ENCODE measurements around the gene NCF2.

DNA sequence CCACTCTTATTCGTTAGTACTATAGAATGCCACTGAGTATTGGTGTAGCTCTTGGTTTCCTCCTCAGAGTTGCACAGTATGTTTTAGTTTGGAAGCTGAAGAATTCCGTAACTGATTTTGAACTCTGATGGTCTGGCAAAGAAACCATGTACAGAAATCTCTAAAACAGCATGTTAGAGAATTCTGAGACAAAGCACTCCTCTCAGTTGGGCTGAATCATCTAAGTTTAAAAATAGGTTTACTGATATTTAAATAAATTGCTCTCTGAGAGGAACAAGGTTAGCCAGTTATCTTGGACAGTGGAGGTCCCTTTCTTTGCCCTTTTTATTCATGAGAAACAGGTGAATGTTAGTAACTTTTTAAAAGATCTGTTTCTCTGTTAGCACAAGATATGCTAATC is 43.8 kb downstream of the NCF2 start:
- TF ChIP-seq, protein P1, sequence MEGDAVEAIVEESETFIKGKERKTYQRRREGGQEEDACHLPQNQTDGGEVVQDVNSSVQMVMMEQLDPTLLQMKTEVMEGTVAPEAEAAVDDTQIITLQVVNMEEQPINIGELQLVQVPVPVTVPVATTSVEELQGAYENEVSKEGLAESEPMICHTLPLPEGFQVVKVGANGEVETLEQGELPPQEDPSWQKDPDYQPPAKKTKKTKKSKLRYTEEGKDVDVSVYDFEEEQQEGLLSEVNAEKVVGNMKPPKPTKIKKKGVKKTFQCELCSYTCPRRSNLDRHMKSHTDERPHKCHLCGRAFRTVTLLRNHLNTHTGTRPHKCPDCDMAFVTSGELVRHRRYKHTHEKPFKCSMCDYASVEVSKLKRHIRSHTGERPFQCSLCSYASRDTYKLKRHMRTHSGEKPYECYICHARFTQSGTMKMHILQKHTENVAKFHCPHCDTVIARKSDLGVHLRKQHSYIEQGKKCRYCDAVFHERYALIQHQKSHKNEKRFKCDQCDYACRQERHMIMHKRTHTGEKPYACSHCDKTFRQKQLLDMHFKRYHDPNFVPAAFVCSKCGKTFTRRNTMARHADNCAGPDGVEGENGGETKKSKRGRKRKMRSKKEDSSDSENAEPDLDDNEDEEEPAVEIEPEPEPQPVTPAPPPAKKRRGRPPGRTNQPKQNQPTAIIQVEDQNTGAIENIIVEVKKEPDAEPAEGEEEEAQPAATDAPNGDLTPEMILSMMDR (conservative IDR thresholded peaks at IDR 0.05 in 1 of 2, IDR thresholded peaks at IDR 0.05 in 1 of 2; ENCODE audit: low read depth in 1 of 2, low read length in 2 of 2), result no peak
- TF ChIP-seq EZH2 (IDR thresholded peaks at IDR 0.05; ENCODE audit: low read length, missing control alignments), result no peak

Measured in fibroblast of lung (primary cell).